NCI-H187 treated with DMSO at 0.1 percent for 48 hours (cell line): ENCODE data around the gene TMEM187.

Source experiments
- DNase-seq: peaks from one replicate; lab custom pipeline; 2025; lab: John Stamatoyannopoulos, UW

TMEM187 gene

DNA sequence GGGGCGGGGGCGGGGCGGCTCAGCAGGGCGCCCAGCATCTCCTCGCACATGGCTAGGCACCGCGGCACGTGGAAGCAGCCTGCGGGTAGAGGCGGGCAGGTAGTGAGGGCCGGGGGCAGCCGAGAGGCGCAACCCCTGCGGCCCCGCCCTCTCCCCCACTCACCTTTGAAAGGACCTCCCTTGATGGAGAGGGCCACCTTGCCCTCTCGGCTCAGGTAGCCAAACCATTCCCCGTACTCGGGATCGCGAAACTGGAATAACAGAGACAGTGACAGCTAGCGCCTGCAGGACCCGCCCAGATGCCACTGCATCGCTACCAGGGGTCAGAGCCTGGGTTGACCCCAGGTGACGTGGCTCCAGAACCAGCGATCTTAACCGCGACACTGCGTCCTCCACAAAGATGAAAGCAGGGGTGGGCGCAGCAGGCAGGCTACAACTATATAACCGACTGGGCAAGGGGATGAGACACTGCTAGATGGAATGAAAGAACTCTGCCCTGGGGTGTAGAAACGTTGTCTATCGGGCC lies 37.2 kb upstream of the TMEM187 start:
- no peak for DNase-seq

DNA sequence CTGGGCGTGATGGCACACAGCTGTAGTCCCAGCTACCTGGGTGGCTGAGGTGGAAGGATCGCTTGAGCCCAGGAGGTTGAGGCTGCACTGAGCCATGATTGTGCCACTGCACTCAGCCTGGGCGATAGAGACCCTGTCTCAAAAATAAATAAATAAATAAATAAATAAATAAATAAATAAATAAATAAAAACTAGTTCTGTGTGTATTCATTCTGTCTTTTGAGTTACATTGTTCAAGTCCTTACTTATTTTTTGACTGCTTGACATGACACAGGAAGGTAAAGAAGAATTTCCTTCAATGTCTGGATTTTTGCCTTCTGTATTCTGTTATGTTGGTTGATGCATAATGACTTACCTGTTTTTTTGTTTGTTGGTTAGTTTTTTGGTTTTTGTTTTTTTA lies 35.5 kb upstream of the TMEM187 start:
- DNase-seq = no peak

DNA sequence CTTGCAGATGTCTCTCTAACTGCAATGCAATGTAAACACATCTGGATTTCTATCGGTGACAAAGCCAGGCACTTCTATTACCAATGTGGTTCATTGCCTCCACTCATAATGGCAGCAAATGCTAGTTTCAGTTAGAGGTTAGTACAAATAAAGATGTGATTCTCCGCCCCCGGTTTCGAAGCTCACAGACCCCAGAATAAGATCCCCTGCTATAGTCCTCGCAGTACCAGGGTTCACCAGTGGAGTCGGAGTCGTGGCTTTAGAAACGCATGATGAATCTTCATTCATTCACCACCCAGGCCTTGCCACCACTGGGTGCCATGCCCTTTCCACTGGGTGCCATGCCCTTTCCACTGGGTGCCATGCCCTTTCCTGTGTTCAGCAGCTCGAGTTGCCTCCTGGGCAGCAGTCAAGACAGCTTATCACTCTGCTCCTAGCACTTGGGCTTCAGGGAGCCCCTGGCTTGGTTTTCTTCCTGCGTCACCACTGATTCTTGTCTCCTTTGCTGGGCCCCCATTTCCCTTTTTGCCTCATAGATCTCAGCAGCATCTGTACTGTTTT lies 34.2 kb upstream of the TMEM187 start:
- no peak for DNase-seq

DNA sequence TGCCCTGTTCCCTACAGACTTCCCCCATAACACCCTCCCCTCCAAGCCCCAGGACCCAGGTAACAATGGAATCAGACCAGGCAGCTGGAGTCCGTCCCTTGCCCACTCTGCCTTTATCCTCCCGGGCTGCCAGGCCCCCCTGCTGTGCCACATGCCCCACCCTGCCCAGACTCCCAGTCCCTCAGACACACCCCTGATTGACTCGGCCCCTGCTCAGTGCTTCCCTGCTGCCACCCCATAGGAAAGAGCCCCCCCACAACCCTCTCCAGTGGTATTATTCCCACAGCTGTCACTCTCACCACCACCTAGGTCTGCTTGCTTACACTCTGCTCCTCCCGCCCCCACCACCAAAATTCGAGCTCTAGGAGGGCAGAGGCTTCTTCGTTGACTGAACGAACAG lies 33.0 kb upstream of the TMEM187 start:
- no peak for DNase-seq

DNA sequence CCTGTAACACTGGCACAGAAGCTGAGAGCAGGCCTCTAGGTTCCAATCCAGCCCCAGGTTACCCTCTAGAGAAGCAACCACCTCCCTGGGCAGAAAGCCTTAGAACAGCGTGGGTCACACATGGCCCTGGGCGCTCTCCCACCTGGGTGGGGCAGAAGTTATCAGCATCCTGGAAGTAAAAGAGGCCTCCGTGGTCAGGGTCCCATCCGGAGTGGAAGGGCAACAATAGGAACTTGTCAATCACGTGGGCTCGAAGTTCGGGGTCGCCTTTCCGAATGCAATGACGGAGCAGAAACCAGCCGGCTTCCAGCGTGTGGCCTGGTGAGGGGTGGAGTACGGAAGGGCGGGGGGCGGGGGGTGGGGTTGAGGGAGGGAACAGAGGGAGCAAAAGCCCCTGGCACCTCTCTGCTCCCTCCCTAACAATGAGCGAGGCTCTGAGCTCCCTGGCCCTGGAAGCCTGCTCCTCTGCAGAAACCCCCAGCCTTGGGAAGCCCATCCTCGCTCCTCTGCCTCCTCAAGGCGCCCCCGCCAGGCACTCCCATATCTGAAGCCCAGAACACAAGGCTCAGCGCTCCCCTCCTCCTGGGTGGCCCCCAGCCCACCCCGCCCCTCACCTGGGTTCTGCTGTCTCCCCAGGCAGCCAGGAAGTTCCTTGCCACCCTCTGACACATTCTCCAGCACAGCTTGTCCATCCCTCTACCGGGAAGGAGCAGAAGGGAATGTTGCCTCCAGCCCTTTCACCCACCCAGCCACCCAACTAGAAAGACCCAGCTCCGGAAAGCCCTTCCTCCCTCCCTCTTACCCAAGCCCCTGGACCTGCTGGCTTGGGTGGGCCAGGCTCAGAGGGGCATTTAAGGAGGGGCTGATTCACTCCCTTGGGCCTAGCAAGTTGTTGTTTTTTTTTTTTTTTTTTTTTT lies 31.0 kb upstream of the TMEM187 start:
- no peak for DNase-seq

DNA sequence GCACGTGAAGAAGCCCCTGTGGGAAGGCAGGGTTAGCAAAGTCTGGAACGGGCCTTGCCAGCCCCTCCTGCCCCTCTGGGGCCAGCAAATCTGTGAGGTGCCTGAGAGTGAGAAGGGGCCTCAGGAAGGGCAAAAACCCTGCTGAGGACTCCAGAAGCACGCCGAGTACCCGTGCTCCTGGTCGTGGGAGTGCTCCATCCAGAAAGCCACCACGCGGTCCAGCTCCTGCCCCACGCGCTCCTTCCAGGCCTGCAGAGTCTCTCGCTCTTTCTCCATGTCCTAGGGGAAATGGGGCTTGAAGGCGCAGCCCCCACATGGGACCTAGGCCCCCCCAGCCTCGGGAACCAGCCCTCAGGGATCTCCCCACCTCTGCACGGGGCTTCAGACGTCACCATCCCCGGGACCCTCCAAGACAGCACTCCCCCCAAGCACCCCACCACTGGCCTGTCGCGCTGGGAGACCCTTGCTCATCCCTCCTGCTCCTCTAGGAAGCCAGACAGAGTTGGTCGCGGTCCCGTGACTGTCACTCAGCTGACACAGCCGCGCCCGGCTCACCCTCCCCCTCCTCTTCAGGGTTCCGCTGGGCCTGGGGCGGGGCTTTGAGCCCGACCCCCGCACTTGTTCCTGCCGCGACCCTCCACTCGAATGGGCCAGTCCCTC lies 28.3 kb upstream of the TMEM187 start, which contains the start of gene RENBP:
Gene RENBP, minus strand, starts transcription at position 504 of the 660 bp plus-strand sequence. Its CDS starts 33 bp downstream, at position 471.
- no peak for DNase-seq

DNA sequence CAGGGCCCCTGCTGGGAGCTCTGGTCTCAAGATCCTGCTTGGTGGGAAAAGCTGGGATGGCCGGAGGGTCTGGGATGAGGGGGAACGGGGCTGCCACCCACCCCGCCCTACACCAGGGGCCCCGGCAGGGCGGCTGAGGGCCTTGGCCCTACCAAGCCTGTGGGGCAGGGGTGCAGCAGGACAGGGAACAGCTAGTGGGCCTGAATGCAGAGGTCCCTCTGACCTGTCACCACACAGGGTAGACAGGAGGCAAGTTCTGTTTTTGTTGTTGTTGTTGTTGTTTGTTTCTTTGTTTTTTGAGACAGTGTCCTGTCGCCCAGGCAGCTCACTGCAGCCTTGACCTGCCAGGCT lies 27.8 kb upstream of the TMEM187 start:
- DNase-seq = no peak

DNA sequence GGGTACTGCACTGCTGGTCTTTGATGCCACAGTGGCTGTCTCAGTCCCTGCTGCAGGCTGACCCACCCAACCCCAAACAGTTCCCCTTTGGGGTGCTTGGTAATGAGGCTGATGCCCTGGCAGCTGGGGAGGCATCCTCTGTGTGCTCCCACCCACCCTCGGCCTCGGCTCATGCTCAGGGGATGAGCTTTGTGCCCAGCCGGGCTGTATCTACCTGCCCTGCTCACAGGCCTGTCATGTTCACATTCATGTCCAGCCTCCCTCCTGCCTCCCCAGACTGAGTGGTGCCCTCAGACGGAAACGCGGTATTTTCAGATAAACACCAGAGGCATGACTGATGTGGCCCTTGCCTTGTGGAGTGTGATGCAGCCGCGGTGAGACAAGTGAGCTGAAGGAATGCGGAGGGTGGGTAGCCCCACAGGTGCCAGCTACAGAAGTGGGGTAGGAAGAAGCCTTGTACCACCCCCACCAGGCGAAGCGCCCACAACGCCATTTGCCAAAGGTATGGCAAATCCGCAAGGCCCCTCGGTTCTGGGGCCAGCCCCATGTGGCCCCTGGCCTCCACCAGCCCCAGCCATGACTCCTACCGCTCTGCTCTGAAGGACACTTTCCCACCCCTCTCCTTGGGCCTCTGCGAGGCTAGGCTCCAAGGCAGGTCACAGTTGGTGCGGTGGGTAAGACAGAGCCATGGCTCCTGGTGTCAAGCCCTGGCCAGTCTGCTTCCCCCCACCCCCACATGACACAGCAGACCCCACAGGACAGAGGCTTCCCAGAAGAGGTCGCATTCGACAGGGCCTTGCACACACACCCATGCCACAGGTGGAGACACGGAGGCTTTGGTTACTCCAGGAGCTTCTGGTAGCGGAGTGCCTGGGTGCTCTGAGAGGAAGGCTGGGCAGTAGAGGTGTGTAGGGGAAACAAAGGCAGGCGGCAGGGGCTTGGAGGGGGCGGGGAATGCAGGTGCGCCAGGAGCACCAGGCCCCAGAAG lies 26.3 kb upstream of the TMEM187 start:
- DNase-seq = no peak

DNA sequence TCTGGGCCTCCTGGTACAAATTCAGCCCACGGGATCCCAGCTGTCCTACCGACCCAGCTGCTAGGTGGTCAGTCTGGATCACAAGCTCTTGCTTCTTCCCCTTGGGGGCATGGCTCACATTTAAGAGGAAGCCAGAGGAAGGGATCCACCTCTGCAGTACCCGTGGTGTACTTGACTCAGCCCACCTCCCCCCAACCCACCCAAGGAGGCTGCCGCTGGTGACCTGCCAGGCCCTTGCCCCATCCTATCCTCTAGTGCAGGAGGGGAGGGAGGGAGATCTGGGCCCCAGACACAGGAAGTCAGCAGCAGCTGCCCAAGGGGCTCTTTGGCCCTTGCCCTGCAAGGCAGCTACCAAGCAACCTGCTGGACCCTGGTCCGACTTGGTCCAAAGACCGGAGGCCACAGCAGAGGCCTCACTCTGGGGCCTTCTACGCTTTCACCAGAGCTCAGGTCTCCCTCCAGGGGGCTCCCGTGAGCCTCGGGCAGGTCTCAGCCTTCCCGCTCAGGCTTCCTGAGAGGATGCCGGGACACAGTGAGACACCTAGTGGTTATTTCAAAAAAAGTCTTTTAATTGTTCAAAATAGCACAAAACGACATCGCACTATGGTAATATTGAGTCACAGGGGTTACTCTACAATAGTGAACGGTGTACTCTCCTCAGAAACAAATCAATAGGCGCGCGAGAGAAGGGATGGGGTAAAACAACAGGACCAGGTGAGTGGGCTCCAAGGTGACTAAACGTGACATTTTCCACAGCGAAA lies 25.4 kb upstream of the TMEM187 start:
- peak; percentile 48 for DNase-seq

DNA sequence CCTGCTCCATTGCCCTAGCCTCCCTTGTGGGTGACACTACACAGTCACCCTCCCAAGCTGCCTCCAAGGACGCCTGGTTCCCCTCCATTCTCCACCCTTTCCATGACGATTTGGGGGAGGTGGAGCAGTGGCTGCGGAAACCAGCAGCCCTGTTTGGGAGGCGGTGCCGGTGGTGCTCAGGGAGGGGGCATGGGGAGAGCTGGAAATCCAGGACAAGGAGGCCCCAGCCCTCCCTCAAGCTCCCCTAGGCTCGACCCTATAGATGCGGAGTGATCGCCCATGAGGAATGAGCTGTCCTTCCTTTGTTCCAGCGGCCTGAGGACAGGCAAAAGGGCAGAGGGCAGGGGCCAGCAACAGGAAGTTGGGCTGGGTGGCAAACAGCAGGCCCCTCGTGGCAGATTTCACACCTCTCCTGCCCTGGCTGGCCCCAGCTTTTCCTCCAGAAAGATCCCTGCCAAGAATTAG lies 24.5 kb upstream of the TMEM187 start:
- no peak for DNase-seq

DNA sequence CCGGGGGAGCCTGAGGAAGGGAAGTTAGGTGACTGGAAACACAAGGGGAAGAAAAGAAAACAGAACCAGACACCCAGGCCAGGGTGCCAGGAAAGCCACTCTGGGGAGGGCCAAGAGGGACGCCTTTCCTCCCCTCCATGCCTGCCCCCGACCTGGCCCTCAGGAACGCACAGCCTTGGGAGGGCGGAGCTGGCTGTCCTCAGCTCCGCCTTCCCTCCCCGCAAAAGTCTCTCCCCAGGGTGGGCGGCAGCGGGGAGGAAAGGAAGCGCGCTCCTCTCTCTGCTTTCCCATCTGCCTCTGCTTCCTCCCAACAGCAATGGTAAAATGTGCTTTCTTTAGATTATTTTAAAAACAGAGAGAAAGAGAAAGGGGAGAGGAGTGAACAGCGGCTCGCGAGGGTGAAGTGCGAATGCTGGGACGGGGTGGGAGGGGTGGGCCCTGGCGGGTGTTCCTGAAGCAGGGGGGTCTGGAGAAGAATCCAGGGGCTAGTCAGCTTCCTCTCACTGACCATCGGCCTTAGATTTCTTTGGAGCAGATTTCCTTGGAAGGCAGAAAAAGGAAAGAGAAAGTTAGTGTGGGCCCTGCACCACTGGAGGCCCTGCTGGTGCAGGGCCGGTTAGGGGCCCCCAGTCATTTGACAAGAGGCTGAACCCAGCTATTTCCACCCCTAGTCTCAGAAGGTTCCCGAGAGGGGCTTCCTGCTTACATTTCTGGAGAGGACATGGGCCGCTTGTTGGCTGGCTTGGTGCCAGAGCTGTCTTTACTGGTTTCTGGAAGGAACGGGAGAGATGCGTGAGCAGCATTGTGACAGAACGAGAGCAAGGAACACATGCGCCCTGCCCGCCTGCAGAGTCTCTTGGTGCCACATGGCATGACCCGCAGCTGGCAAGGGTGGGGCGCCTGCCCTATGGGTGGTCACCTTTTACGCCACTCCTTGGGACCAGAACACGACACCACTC lies 23.4 kb upstream of the TMEM187 start:
- DNase-seq = no peak

DNA sequence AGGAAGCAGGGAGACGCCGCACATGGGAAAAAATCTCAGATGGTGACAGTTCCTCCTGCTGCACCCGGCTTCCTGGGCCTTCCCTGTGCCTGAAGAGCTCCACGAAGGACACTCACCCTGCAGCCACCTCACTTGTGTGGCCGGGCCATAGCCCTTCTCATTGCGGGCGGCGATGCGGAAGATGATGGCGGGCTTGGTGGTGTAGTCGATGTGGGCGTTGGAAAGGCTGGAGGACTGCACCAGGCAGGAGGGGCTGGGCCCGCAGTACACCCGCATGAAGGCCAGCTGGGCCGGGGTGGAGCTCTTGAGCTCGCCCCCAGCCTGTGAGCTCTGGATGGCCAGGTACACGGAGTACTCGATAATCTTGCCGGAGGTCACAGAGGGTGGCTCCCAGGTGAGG lies 22.4 kb upstream of the TMEM187 start:
- no peak for DNase-seq

DNA sequence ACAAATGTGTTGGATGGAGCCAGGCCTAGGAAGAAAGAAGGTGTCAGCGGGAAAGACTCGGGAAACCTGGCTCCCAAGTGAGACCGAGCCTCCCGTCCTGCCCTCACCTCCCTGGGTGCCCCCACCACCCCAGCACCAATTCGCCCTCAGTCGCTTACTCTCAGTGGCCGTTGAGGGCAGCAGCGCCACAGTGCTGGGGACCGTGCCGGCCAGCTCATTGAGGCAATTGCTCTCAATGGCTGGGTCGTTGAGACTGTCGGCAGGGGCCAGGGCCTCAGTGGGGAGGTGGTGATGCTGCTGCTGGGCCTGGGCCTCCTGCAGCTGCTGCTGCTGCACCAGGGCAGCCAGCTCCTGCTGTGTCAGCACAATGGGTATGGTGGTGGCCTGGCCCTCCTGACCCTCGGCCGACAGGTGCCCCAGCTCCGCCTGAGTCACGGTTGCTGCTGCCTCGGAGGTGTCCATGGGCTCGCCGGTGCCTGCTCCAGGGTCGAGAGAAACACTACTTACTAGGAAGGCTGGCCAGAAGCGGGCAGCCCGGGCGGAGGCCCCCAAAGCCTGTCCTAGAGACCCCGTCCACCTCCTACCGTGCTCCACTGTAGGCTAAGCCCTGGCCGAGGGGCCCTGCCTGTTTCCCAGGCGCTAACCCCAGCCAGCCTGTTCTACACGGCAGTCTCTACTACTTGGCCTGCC lies 20.7 kb upstream of the TMEM187 start:
- no peak for DNase-seq

DNA sequence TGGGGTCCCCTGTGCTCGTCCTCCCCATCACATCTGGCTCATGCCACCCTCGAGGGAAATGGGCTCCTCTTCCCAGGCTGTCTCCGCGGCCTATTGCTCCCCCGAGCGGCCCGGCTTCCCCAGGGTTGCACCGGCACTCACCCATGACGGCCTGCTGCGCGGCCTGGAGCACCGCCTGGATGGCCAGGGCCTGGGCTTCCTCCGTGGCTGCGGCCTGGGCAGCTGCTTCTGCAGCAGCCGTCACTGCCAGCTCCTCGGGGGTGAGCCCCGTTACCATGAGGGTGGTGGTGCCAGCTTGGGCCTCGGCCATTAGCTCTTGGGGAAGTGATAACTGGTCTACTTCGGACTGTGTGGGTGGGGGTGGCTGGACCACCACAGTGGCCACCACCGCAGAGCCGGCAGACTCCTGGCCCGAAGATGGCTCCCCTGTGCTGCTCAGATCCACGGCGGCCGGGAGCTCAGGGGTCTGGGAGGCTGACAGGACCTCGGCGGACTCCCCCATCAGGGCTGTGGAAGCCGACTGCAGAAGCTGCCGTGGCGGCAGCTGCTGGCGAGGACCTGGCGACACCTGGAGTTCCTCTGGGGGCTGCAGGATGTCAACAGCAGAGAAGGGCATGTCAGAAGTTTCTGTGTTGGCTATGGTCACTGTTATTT lies 20.1 kb upstream of the TMEM187 start:
- no peak for DNase-seq

DNA sequence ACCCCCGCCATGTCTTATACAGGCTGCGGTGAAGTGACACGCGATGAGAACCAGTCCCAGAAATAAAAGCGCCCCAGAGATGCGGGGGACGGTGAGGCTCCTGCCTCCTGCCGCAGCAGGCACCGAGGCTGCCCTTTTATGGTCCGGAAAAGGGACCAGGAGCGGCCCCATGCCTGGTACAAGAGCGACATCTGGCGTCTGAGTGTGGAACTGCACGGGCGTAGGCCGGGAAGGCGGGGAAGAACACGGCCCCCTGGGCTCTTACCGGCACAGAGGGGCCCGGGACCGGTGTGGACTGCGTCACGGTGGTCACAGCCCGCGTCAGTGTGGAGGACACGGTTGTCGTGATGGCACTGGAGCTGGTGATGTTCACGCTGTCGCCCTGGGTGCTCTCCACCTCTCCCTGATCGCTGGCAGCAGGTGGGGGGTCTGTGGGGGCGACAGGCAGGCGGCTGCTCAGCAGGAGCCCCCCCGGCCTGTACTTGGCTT lies 19.2 kb upstream of the TMEM187 start:
- DNase-seq = no peak

DNA sequence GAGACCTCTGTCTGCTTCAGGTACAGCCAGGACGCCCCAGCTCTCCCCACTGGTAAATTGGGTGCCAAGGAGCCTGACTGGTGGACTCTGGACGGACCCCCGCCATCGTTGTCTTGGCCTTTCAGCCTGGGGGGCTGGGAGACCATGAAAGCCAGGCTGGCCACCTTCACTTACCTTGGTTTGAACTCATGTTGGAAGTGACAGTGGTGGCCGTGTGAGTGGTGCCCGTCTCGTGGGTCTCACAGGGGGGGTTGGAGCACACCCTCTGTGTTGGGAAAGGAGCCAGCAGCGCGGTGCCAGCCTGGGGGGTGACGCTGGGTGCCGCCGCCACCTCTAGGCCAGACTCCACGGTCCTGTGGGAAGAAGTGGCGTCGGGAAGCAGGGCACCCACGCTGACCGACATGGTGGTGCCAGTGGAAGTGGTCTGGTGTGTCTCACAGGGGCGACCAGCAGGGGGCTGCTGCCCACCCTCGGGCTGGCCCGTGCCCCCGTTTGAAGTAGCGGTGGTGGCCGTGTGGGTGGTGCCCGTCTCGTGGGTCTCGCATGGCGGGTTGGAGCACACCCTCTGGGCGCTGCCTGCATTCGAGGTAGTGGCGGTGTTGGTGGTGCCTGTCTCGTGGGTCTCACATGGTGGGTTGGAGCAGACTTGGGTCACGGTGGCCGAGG lies 18.5 kb upstream of the TMEM187 start:
- DNase-seq = no peak

DNA sequence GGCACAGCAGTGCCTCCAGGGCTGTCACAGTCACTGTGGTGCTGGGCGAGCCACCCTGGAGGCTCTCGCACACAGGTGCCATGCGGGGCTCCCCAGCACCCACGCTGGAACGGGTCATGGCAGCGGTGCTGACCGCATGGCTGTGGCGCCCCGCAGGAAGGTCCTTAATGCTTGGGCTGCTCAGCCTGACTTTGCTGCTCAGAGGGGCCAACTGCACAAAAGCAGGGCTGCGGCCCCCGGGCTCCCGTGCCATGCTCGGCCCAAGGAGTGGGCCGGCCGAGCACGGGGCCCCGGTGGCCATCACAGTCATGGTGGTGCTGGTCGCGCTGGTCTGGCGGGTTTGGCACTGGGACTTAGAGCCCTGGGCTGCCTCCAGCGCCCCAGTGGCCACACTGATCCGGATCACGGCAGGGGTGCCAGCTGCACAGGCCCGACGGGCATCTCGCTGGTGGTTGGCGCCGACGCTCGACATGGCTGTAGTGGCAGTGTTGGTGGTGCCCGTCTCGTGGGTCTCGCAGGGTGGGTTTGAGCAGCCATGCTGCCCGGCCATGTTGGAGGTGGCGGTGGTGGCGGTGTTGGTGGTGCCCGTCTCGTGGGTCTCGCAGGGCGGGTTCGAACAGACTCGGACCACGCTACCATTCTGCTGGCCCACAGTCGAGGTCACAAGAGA lies 17.9 kb upstream of the TMEM187 start:
- DNase-seq = no peak
